ENCODE data around the gene FRYL. TPM values are rescaled to one million over a fixed set of nuclear protein-coding genes. Genes with fewer than 3 reads are reported as not detected.

FRYL gene
- total RNA-seq, 1 donor from 2014 or later, result 65.5 TPM

DNA sequence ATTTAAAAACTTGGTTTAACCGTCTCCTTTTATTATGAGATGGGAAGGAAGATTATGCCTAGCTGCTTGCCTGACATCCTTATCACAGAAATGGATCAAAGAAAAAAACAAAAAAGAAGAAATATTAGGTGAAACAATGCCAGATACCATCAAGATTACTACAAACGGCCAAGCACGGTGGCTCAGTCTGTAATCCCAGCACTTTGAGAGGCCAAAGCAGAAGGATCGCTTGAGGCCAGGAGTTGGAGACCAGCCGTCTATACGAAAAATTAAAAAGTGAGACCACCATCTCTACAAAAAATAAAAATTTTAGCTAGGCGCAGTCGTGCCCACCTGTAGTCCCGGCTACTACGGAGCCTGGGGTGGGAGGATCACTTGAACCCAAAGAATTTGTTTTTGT lies 2.3 kb downstream of the FRYL start:
- H3K36me3 Mint-ChIP-seq (ENCODE audit: insufficient read depth), result no peaks in the 10 kb centered on the region
- TF ChIP-seq, protein P1, sequence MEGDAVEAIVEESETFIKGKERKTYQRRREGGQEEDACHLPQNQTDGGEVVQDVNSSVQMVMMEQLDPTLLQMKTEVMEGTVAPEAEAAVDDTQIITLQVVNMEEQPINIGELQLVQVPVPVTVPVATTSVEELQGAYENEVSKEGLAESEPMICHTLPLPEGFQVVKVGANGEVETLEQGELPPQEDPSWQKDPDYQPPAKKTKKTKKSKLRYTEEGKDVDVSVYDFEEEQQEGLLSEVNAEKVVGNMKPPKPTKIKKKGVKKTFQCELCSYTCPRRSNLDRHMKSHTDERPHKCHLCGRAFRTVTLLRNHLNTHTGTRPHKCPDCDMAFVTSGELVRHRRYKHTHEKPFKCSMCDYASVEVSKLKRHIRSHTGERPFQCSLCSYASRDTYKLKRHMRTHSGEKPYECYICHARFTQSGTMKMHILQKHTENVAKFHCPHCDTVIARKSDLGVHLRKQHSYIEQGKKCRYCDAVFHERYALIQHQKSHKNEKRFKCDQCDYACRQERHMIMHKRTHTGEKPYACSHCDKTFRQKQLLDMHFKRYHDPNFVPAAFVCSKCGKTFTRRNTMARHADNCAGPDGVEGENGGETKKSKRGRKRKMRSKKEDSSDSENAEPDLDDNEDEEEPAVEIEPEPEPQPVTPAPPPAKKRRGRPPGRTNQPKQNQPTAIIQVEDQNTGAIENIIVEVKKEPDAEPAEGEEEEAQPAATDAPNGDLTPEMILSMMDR (IDR thresholded peaks at IDR 0.05; ENCODE audit: unreplicated experiment), result no peak

GRCh38 chr4:48774760-48775710 lies 5.0 kb downstream of the FRYL start:
- no peaks in the 10 kb centered on the region for H3K9me3 Mint-ChIP-seq (ENCODE audit: low read depth)
- H3K36me3 Mint-ChIP-seq (ENCODE audit: insufficient read depth), result no peaks in the 10 kb centered on the region
- H3K4me3 Mint-ChIP-seq (ENCODE audit: low read depth), result no peak overlapping the region
- DNase-seq (ENCODE audit: low spot score, unreplicated experiment), result no peak
- TF ChIP-seq, protein P1 (IDR thresholded peaks at IDR 0.05; ENCODE audit: unreplicated experiment), result no peak
- H3K27ac Mint-ChIP-seq, result peak overlapping the region; percentile 73
- H3K4me1 Mint-ChIP-seq (ENCODE audit: low read depth), result peaks cover 37% of the 10 kb centered on the region
- no peaks in the 10 kb centered on the region for H3K27me3 Mint-ChIP-seq

More for the DNA sequence above, 2.3 kb downstream of the FRYL start:
- DNase-seq (ENCODE audit: low spot score, unreplicated experiment), result no peak
- Mint-ChIP-seq H3K27me3 (no peaks in the 10 kb centered on the region), H3K9me3 (ENCODE audit: low read depth) (no peaks in the 10 kb centered on the region), H3K27ac (peak overlapping the region; percentile 97), H3K4me3 (ENCODE audit: low read depth) (peak overlapping the region; percentile 94), H3K4me1 (ENCODE audit: low read depth) (peaks cover 38% of the 10 kb centered on the region)

DNA sequence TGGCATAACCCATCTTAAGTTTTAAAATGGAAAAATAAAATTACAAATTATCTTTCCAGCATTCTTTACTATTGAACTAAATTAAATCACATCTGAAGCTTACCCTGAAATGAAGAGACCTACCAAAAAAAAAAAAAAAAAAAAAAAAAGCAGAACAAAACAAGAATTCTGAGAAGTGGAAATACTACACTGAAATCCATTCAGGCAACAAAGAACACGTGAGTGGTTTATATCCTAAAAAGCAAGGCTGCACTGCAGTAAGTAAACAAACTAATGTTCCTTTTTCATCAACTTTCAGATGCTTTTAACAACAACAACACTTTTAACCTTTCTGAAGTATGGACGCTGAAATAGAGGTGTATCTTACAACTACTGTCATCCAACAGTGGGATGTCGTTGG lies 7.5 kb downstream of the FRYL start:
- Mint-ChIP-seq H3K9me3 (ENCODE audit: low read depth) (no peaks in the 10 kb centered on the region), H3K4me1 (ENCODE audit: low read depth) (peaks cover 26% of the 10 kb centered on the region), H3K27me3 (no peaks in the 10 kb centered on the region), H3K4me3 (ENCODE audit: low read depth) (no peak overlapping the region), H3K36me3 (ENCODE audit: insufficient read depth) (no peaks in the 10 kb centered on the region), H3K27ac (no peak overlapping the region)
- DNase-seq (ENCODE audit: low spot score, unreplicated experiment), result no peak
- TF ChIP-seq, protein P1 (IDR thresholded peaks at IDR 0.05; ENCODE audit: unreplicated experiment), result no peak

DNA sequence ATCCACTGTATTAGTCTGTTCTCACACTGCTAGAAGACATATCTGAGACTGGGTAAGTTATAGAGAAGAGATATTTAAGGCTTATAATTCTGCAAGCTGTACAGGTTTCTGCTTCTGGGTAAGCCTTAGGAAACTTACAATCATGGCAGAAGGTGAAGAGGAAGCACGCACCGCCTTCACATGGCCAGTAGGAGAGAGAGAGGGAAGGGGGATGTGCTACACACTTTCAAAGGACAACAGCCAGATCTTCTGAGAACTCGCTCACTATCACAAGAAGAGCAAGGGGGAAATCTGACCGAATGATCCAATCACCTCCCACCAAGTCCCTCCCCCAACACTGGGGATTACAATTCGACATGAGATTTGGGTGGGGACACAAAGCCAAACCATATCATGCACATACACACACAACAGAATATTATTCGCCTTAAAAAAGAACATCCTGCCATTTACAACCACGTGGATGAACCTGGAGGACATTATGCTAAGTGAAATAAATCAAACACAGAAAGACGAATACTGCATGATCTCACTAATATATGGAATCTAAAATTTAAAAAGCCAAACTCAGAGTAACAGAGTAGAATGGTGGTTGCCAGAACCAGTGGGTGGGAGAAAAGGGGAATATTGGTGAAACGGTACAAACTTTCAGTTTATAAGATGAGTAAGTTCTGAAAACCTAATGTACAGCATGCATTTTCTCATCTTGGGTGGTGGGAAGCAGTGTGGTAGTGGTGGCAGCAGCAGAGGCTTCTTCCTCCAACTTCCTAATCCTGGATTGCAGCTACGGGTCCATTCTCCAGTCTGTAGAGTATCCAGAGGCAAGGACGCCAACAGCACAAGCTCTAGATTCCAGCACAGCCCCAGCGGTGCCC lies 12.8 kb downstream of the FRYL start:
- H3K4me1 Mint-ChIP-seq (ENCODE audit: low read depth), result peaks cover 3% of the 10 kb centered on the region
- DNase-seq (ENCODE audit: low spot score, unreplicated experiment), result no peak
- TF ChIP-seq, protein P1 (IDR thresholded peaks at IDR 0.05; ENCODE audit: unreplicated experiment), result peak; percentile 19

DNA sequence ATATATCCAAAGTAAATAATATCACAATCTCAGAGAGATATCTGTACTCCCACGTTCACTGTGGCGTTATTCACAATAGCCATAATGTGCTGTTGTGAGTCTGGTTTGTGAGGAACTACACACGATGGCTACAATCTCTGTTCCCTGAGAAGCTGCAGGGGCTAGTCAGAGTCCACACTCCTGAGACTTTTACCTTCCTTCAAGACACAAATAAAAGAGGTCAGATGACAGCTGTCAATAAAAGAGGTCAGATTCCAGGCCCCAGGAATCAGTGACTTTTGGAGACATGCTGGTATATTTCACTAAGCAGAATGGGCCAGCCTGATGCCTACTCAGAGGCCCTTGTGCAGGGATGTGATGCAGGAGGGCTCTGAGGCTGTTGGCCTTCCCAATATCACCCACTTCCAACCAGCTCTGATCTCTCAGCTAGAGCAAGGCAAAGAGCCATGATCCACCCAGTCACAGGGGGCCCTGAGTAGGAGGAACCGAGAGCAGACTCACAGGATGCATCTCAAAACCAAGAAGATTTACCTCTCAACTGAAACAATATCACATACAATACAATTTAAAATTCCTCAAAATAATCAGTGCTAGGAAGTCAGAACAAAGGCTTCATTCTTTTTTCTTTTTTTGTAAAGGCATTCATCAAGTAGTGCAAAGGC lies 13.8 kb downstream of the FRYL start:
- no peaks in the 10 kb centered on the region for H3K4me1 Mint-ChIP-seq (ENCODE audit: low read depth)
- no peak overlapping the region for H3K27ac Mint-ChIP-seq
- TF ChIP-seq, protein P1 (IDR thresholded peaks at IDR 0.05; ENCODE audit: unreplicated experiment), result no peak
- no peaks in the 10 kb centered on the region for H3K9me3 Mint-ChIP-seq (ENCODE audit: low read depth)
- peaks cover 5% of the 10 kb centered on the region for H3K36me3 Mint-ChIP-seq (ENCODE audit: insufficient read depth)
- DNase-seq (ENCODE audit: low spot score, unreplicated experiment), result no peak
- H3K27me3 Mint-ChIP-seq, result no peaks in the 10 kb centered on the region
- no peak overlapping the region for H3K4me3 Mint-ChIP-seq (ENCODE audit: low read depth)

More for the DNA sequence above, 12.8 kb downstream of the FRYL start:
- Mint-ChIP-seq H3K27me3 (no peaks in the 10 kb centered on the region), H3K27ac (no peak overlapping the region), H3K36me3 (ENCODE audit: insufficient read depth) (peaks cover 3% of the 10 kb centered on the region), H3K9me3 (ENCODE audit: low read depth) (no peaks in the 10 kb centered on the region), H3K4me3 (ENCODE audit: low read depth) (no peak overlapping the region)
